T-helper 9 cell (primary cell): ENCODE measurements around the gene CLSTN3.

Experiments used
- DNase-seq: peaks from one replicate; pipeline ENCODE4 v3.0.0-alpha.2; 2020

The CLSTN3 gene

GRCh38 chr12:7128681-7129286, 1.4 kb upstream of the CLSTN3 start, which contains the start of gene RBP5:
Gene RBP5, minus strand, starts transcription at chr12:7128889. Its CDS starts 114 bp downstream, at chr12:7128775.
- no peak for DNase-seq

GRCh38 chr12:7129287-7129871, 792 bp upstream of the CLSTN3 start:
- peak; percentile 15 for DNase-seq

GRCh38 chr12:7130701-7131501, 730 bp downstream of the CLSTN3 start:
- peak; percentile 31 for DNase-seq

- DNase-seq, result no peak
Measured at GRCh38 chr12:7131502-7131866, 1.3 kb downstream of the CLSTN3 start.

- DNase-seq, result no peak
Measured at GRCh38 chr12:7134396-7135166, 4.4 kb downstream of the CLSTN3 start.

GRCh38 chr12:7136071-7136470, 5.9 kb downstream of the CLSTN3 start:
- DNase-seq, result no peak

GRCh38 chr12:7136676-7137075, 6.5 kb downstream of the CLSTN3 start:
- DNase-seq, result no peak

- no peak for DNase-seq
Measured at GRCh38 chr12:7137908-7138307, 7.7 kb downstream of the CLSTN3 start.

- no peak for DNase-seq
Measured at GRCh38 chr12:7139200-7139599, 9.0 kb downstream of the CLSTN3 start.

- no peak for DNase-seq
Measured at GRCh38 chr12:7141351-7142005, 11.3 kb downstream of the CLSTN3 start.

GRCh38 chr12:7142056-7142644, 12.0 kb downstream of the CLSTN3 start:
- peak; percentile 43 for DNase-seq

GRCh38 chr12:7142809-7143465, 12.8 kb downstream of the CLSTN3 start:
- no peak for DNase-seq

GRCh38 chr12:7143564-7143963, 13.4 kb downstream of the CLSTN3 start:
- no peak for DNase-seq

GRCh38 chr12:7144414-7145120, 14.4 kb downstream of the CLSTN3 start:
- DNase-seq, result no peak

GRCh38 chr12:7145671-7146070, 15.5 kb downstream of the CLSTN3 start:
- DNase-seq, result no peak

- no peak for DNase-seq
Measured at GRCh38 chr12:7146228-7146627, 16.1 kb downstream of the CLSTN3 start.

- DNase-seq, result no peak
Measured at GRCh38 chr12:7146906-7147305, 16.7 kb downstream of the CLSTN3 start.

- DNase-seq, result no peak
Measured at GRCh38 chr12:7150356-7150755, 20.2 kb downstream of the CLSTN3 start.

GRCh38 chr12:7150841-7151240, 20.7 kb downstream of the CLSTN3 start:
- no peak for DNase-seq

GRCh38 chr12:7151532-7151931, 21.4 kb downstream of the CLSTN3 start:
- no peak for DNase-seq

GRCh38 chr12:7152818-7153217, 22.6 kb downstream of the CLSTN3 start:
- no peak for DNase-seq
